Ecto neural progenitor cell (in vitro differentiated cells): ENCODE data around the gene HSD3B2.
"Not testable (repeated sequence)": the region's sequence is repeated elsewhere in the genome, so short reads cannot be mapped to it uniquely, and the experiment has no call there.

Source experiments
- DNase-seq: peaks from one replicate; pipeline ENCODE4 v3.0.0-alpha.2; 2018; ENCODE audit warnings: low spot score

The HSD3B2 gene

GRCh38 chr1:119414950-119415349, at the start of gene HSD3B2:
Gene HSD3B2, plus strand, starts transcription at chr1:119415150. Its CDS starts 270 bp downstream, at chr1:119415420.
- DNase-seq = no peak

- no peak for DNase-seq
These were observed 48.5 kb upstream of the HSD3B2 start for GRCh38 chr1:119366424-119366823.

- DNase-seq = no peak
These were observed 47.4 kb upstream of the HSD3B2 start for GRCh38 chr1:119367432-119368124.

- DNase-seq = no peak
These were observed 46.4 kb upstream of the HSD3B2 start, which contains the start of gene HAO2 for GRCh38 chr1:119368554-119368953. Gene HAO2, plus strand, starts transcription at chr1:119368785. Its CDS starts 12,301 bp downstream, at chr1:119381086.

- DNase-seq = no peak
These were observed 44.2 kb upstream of the HSD3B2 start for GRCh38 chr1:119370748-119371147.

GRCh38 chr1:119371815-119372214, 43.1 kb upstream of the HSD3B2 start:
- no peak for DNase-seq

- peak; percentile 54 for DNase-seq
These were observed 42.4 kb upstream of the HSD3B2 start for GRCh38 chr1:119372503-119373086.

GRCh38 chr1:119373465-119373864, 41.5 kb upstream of the HSD3B2 start:
- DNase-seq = no peak

GRCh38 chr1:119374208-119374874, 40.6 kb upstream of the HSD3B2 start:
- DNase-seq = no peak

GRCh38 chr1:119375366-119375765, 39.6 kb upstream of the HSD3B2 start:
- no peak for DNase-seq

GRCh38 chr1:119376594-119376993, 38.4 kb upstream of the HSD3B2 start:
- DNase-seq = no peak

- not testable (repeated sequence) for DNase-seq
These were observed 37.4 kb upstream of the HSD3B2 start for GRCh38 chr1:119377594-119377993.

GRCh38 chr1:119379117-119379516, 35.8 kb upstream of the HSD3B2 start:
- DNase-seq = no peak

- DNase-seq = no peak
These were observed 34.6 kb upstream of the HSD3B2 start for GRCh38 chr1:119380304-119380703.

GRCh38 chr1:119380983-119381662, 33.8 kb upstream of the HSD3B2 start:
- no peak for DNase-seq

GRCh38 chr1:119384591-119384990, 30.4 kb upstream of the HSD3B2 start:
- DNase-seq = no peak

- DNase-seq = no peak
These were observed 29.3 kb upstream of the HSD3B2 start for GRCh38 chr1:119385650-119386049.

GRCh38 chr1:119387858-119388257, 27.1 kb upstream of the HSD3B2 start:
- DNase-seq = no peak

GRCh38 chr1:119388450-119388849, 26.5 kb upstream of the HSD3B2 start:
- no peak for DNase-seq

GRCh38 chr1:119390526-119390925, 24.4 kb upstream of the HSD3B2 start:
- DNase-seq = no peak

- DNase-seq = no peak
These were observed 23.2 kb upstream of the HSD3B2 start for GRCh38 chr1:119391749-119392148.

- no peak for DNase-seq
These were observed 20.9 kb upstream of the HSD3B2 start for GRCh38 chr1:119394085-119394484.

- no peak for DNase-seq
These were observed 18.0 kb upstream of the HSD3B2 start for GRCh38 chr1:119396982-119397381.
